Gastrocnemius medialis (tissue), 4 donors: Measurements from ENCODE around the gene GPR15LG.

Source experiments
- POLR2A ChIP-seq, 2 donors: fragments of 450-650 bp; IDR thresholded peaks; one replicate each; pipeline ENCODE4 v1.6.1; 2017; ENCODE audit warnings: antibody characterized with exemption in 2 of 2, mild to moderate bottlenecking in 2 of 2, moderate library complexity in 2 of 2
- TF ChIP-seq, protein P1 (sequence below), 5 experiments: fragments of 450-650 bp in 3 of 5; fragments of 200-600 bp in 2 of 5; sonication (generic) in 2 of 5; IDR thresholded peaks in 4 of 5; conservative IDR thresholded peaks in 1 of 5; 1 replicate in 4 of 5; 2 replicates in 1 of 5; pipeline ENCODE4 v1.5.1; 2016 to 2019; ENCODE audit warnings: antibody characterized with exemption in 5 of 5, mild to moderate bottlenecking in 3 of 5, moderate library complexity in 3 of 5

DNA sequence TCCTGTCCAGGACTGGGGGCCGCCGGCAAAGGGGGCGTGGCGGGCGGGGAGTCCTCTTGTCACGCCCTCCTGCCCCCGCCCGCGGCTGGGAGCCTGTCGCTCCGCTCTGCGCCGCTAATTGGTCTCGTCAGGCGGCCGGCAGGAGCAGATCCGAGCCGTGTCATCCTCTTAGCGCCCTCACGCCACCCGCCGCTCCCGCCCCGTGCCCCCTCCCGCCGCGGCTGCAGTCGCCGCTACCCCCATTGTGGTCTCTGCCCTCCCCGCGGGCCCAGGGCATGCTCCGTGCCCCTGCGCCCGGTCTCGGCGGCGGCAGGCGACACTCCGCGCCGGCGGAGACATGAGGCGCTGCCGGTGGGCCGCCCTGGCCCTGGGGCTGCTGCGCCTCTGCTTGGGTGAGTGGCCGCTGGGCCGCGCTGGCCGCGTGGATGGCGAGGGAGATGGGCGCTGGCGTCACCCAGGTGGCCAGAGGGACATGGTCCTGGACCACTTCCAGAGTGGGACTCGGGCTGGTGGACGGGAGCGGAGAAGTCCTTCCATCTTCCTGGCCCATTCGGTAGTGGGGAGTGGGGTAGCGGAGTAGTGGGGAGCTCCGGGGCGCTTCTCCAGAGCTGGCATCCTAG is 20.9 kb downstream of the GPR15LG start, which contains the start of gene CDHR1:
- TF ChIP-seq, protein P1, sequence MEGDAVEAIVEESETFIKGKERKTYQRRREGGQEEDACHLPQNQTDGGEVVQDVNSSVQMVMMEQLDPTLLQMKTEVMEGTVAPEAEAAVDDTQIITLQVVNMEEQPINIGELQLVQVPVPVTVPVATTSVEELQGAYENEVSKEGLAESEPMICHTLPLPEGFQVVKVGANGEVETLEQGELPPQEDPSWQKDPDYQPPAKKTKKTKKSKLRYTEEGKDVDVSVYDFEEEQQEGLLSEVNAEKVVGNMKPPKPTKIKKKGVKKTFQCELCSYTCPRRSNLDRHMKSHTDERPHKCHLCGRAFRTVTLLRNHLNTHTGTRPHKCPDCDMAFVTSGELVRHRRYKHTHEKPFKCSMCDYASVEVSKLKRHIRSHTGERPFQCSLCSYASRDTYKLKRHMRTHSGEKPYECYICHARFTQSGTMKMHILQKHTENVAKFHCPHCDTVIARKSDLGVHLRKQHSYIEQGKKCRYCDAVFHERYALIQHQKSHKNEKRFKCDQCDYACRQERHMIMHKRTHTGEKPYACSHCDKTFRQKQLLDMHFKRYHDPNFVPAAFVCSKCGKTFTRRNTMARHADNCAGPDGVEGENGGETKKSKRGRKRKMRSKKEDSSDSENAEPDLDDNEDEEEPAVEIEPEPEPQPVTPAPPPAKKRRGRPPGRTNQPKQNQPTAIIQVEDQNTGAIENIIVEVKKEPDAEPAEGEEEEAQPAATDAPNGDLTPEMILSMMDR (IDR thresholded peaks at IDR 0.05 in 4 of 5, conservative IDR thresholded peaks at IDR 0.05 in 1 of 5) = no peak
- no peak for TF ChIP-seq POLR2A (IDR thresholded peaks at IDR 0.05)
